Natural killer cell (primary cell): ENCODE data around the gene NSMCE1. TPM values are rescaled to one million over a fixed set of nuclear protein-coding genes. Genes with fewer than 3 reads are reported as not detected.

Experiments used
- ATAC-seq, 3 donors: fragments of 150-1000 bp in 2 of 3; fragments of 200-7000 bp in 1 of 3; cut with Tn5 transposase; 1 replicate in 1 of 3; 2 replicates in 2 of 3; pipeline ENCODE4 v1.10.0; 2021; ENCODE audit warnings: mild to moderate bottlenecking in 2 of 3, moderate library complexity in 2 of 3
- DNase-seq, 2 donors: peaks; one replicate each; pipeline versions ENCODE4 v3.0.0 to v3.0.0-alpha.2; 2013 to 2021; ENCODE audit warnings: mixed read lengths in 1 of 2
- H3K27ac ChIP-seq: one replicate; pipeline ENCODE4 v1.5.1; 2013; ENCODE audit warnings: mild to moderate bottlenecking, low read length
- H3K27me3 ChIP-seq: one replicate; pipeline ENCODE4 v1.6.1; 2013; ENCODE audit warnings: low read length; ENCODE audit not compliant: control insufficient read depth, insufficient read depth
- H3K36me3 ChIP-seq: one replicate; pipeline ENCODE4 v1.6.1; 2013; ENCODE audit warnings: low read length; ENCODE audit not compliant: control insufficient read depth, insufficient read depth
- H3K4me1 ChIP-seq: one replicate; pipeline ENCODE4 v1.6.1; 2013; ENCODE audit warnings: low read length; ENCODE audit not compliant: control insufficient read depth, insufficient read depth
- H3K4me3 ChIP-seq: one replicate; pipeline ENCODE4 v1.5.1; 2013; ENCODE audit warnings: low read length
- H3K9me3 ChIP-seq: one replicate; pipeline ENCODE4 v1.6.1; 2013; ENCODE audit warnings: low read length; ENCODE audit not compliant: control insufficient read depth, insufficient read depth
- H3K27ac Mint-ChIP-seq, 2 donors: one replicate each; pipeline ENCODE4 v1.8.0; 2022; ENCODE audit warnings: mild to moderate bottlenecking in 2 of 2, mixed read lengths in 2 of 2, moderate library complexity in 1 of 2
- H3K27me3 Mint-ChIP-seq, 2 donors: one replicate each; pipeline ENCODE4 v1.8.0; 2022; ENCODE audit warnings: low read depth in 2 of 2, mixed read lengths in 2 of 2
- H3K36me3 Mint-ChIP-seq: one replicate; pipeline ENCODE4 v1.8.0; 2022; ENCODE audit warnings: mixed read lengths
- H3K4me1 Mint-ChIP-seq, 2 donors: one replicate each; pipeline ENCODE4 v1.8.0; 2022; ENCODE audit warnings: mixed read lengths in 2 of 2
- H3K4me3 Mint-ChIP-seq: one replicate; pipeline ENCODE4 v1.8.0; 2022; ENCODE audit warnings: mild to moderate bottlenecking, moderate library complexity, mixed read lengths
- H3K9me3 Mint-ChIP-seq, 2 donors: one replicate each; pipeline ENCODE4 v1.8.0; 2022; ENCODE audit warnings: mixed read lengths in 2 of 2
- CTCF ChIP-seq: fragments of 200-600 bp; IDR thresholded peaks from one replicate; pipeline ENCODE4 v1.8.0; 2022; ENCODE audit warnings: antibody characterized with exemption
- WGBS: methylation state at CpG from one replicate; pipeline ENCODE4 v1.1.7; 2013; ENCODE audit warnings: missing lambda C conversion rate; ENCODE audit not compliant: insufficient coverage; 5-methylcytosine and 5-hydroxymethylcytosine counted together
- intact Hi-C: fragments of 100-400 bp; cut with micrococcal nuclease; formaldehyde crosslinking; loops from one replicate; pipeline ENCODE4 v1.14.2; 2022
- total RNA-seq, 4 donors: library from RNA; stranded (reverse); fragments of 120-200 nt in 1 of 4; gene quantifications; one replicate each; pipeline versions ENCODE4 v1.2.3 to v1.2.4, GENCODE V29; 2013 to 2022

Gene NSMCE1
- total RNA-seq, 3 donors from 2014 or later (not counting 1 experiment from before 2014, with no cell fraction given) = 29.4 to 42.7 (median 37.7) TPM

- H3K27me3 ChIP-seq = no peaks in the 10 kb centered on the region
- WGBS = 97% methylated on average over 8 of the region's 8 CpGs
- H3K27me3 Mint-ChIP-seq = no peaks in the 10 kb centered on the region
- H3K4me1 ChIP-seq = peaks cover 6% of the 10 kb centered on the region
- no peaks in the 10 kb centered on the region for H3K9me3 ChIP-seq
- intact Hi-C loops = no loop called here
- H3K27ac ChIP-seq = no peak overlapping the region
- ATAC-seq (no peak), DNase-seq (no peak)
- peaks cover 1 to 3% of the 10 kb centered on the region in 2 donors for H3K4me1 Mint-ChIP-seq
- no peak overlapping the region for H3K27ac Mint-ChIP-seq
- no peak overlapping the region for H3K4me3 ChIP-seq
- H3K36me3 ChIP-seq = peaks cover 36% of the 10 kb centered on the region
- no peaks in the 10 kb centered on the region for H3K36me3 Mint-ChIP-seq
- H3K9me3 Mint-ChIP-seq = no peaks in the 10 kb centered on the region
- TF ChIP-seq CTCF = no peak
- H3K4me3 Mint-ChIP-seq = no peak overlapping the region
Observed at GRCh38 chr16:27220527-27220926, 48.0 kb downstream of the NSMCE1 start.

- H3K9me3 ChIP-seq = no peaks in the 10 kb centered on the region
- Mint-ChIP-seq H3K36me3 (no peaks in the 10 kb centered on the region), H3K27me3 (no peaks in the 10 kb centered on the region), H3K4me1 (no peaks in the 10 kb centered on the region), H3K4me3 (no peak overlapping the region), H3K9me3 (no peaks in the 10 kb centered on the region), H3K27ac (no peak overlapping the region)
- H3K36me3 ChIP-seq = peaks cover 37% of the 10 kb centered on the region
- no peaks in the 10 kb centered on the region for H3K27me3 ChIP-seq
- no peak for TF ChIP-seq CTCF
- no peak overlapping the region for H3K4me3 ChIP-seq
- intact Hi-C loops = no loop called here
- H3K4me1 ChIP-seq = peaks cover 2% of the 10 kb centered on the region
- ATAC-seq (no peak), DNase-seq (no peak)
- H3K27ac ChIP-seq = no peak overlapping the region
- 96% methylated on average over 9 of the region's 9 CpGs for WGBS
Observed at GRCh38 chr16:27220120-27220519, 48.5 kb downstream of the NSMCE1 start.

GRCh38 chr16:27219161-27219560 is 49.4 kb downstream of the NSMCE1 start:
- DNase-seq (no peak), ATAC-seq (no peak)
- intact Hi-C loops = no loop called here
- Mint-ChIP-seq H3K27me3 (no peaks in the 10 kb centered on the region), H3K9me3 (no peaks in the 10 kb centered on the region), H3K27ac (no peak overlapping the region), H3K36me3 (no peaks in the 10 kb centered on the region), H3K4me3 (no peak overlapping the region), H3K4me1 (no peaks in the 10 kb centered on the region)
- H3K4me1 ChIP-seq = no peaks in the 10 kb centered on the region
- H3K27me3 ChIP-seq = no peaks in the 10 kb centered on the region
- no peaks in the 10 kb centered on the region for H3K9me3 ChIP-seq
- no peak overlapping the region for H3K4me3 ChIP-seq
- WGBS = 95% methylated on average over 10 of the region's 10 CpGs
- no peak overlapping the region for H3K27ac ChIP-seq
- peaks cover 31% of the 10 kb centered on the region for H3K36me3 ChIP-seq
- TF ChIP-seq CTCF = no peak

- Mint-ChIP-seq H3K36me3 (no peaks in the 10 kb centered on the region), H3K4me3 (no peak overlapping the region), H3K27ac (no peak overlapping the region), H3K27me3 (no peaks in the 10 kb centered on the region), H3K9me3 (no peaks in the 10 kb centered on the region), H3K4me1 (no peaks in the 10 kb centered on the region)
- Histone ChIP-seq H3K27me3 (no peaks in the 10 kb centered on the region), H3K36me3 (peaks cover 27% of the 10 kb centered on the region), H3K27ac (no peak overlapping the region), H3K9me3 (no peaks in the 10 kb centered on the region), H3K4me3 (no peak overlapping the region), H3K4me1 (no peaks in the 10 kb centered on the region)
- no peak for TF ChIP-seq CTCF
- intact Hi-C loops = no loop called here
- ATAC-seq (no peak), DNase-seq (no peak)
- 98% methylated on average over 8 of the region's 9 CpGs for WGBS
Observed at GRCh38 chr16:27218756-27219155, 49.8 kb downstream of the NSMCE1 start.
